K562 (cell line): ENCODE measurements around the gene IFT81. TPM values are rescaled to one million over a fixed set of nuclear protein-coding genes. Genes with fewer than 3 reads are reported as not detected.

ENCODE experiments used
- ATAC-seq: fragments of 200-7000 bp; cut with Tn5 transposase; 3 replicates; pipeline ENCODE4 v1.9.1; 2020; ENCODE audit warnings: moderate library complexity
- BruUV-seq: library from RNA; stranded (reverse); fragments of 400-500 nt; replicated peaks from 2 replicates; lab custom pipeline; 2021; lab: Mats Ljungman, UMichigan
- CTCF ChIA-PET: fragments of 300-600 bp; formaldehyde crosslinking; extraction: SDS; loops from one replicate; lab custom pipeline; 2021; ENCODE audit warnings: low intra/inter-chr PET ratio; lab: Yijun Ruan, JAX
- POLR2A ChIA-PET: fragments of 300-600, 350-650 bp; sonication (Branson Sonifier 250); formaldehyde crosslinking; extraction: SDS; loops from one replicate; lab custom pipeline; 2021; ENCODE audit warnings: antibody characterized with exemption, inconsistent platforms; lab: Yijun Ruan, JAX
- DNase-seq, 4 experiments: peaks; one replicate each; pipeline versions ENCODE4 v3.0.0 to v3.0.0-alpha.2; 2011 to 2018; ENCODE audit warnings: low spot score in 3 of 4, mixed read lengths in 3 of 4; ENCODE audit errors: extremely low read depth in 1 of 4
- FAIRE-seq: peaks from 2 replicates; lab custom pipeline; 2011; peaks lifted over from hg19 to GRCh38; lab: Jason Lieb, UNC
- H2AFZ ChIP-seq: 2 replicates; pipeline ENCODE4 v1.6.0; 2011; ENCODE audit warnings: low read depth, low read length, control low read depth, inconsistent platforms
- H3K27ac ChIP-seq: fragments of 200-600 bp; 3 replicates; pipeline ENCODE4 v1.8.0; 2011; ENCODE audit warnings: low read depth, mild to moderate bottlenecking, control low read depth, inconsistent platforms, low read length, moderate library complexity, mixed read lengths; ENCODE audit errors: extremely low read depth
- H3K27me3 ChIP-seq, 2 experiments: fragments of 300-600 bp in 1 of 2; 2 replicates in 1 of 2; 3 replicates in 1 of 2; pipeline versions ENCODE4 v1.6.0 to v1.8.0; 2011; ENCODE audit warnings: inconsistent platforms in 2 of 2, low read length in 2 of 2, mild to moderate bottlenecking in 1 of 2, mixed read lengths in 1 of 2, moderate library complexity in 1 of 2; ENCODE audit not compliant: control insufficient read depth in 2 of 2, insufficient read depth in 2 of 2
- H3K36me3 ChIP-seq: fragments of 300-600 bp; 3 replicates; pipeline ENCODE4 v1.8.0; 2011; ENCODE audit warnings: mild to moderate bottlenecking, low read length, inconsistent platforms; ENCODE audit not compliant: control insufficient read depth, insufficient read depth
- H3K4me1 ChIP-seq, 2 experiments: fragments of 200-600 bp in 1 of 2; replicated peaks in 1 of 2; 2 replicates in 1 of 2; 3 replicates in 1 of 2; pipeline versions ENCODE4 v1.5.1 to v1.8.0; 2011; ENCODE audit warnings: inconsistent platforms in 2 of 2, low read length in 2 of 2, mild to moderate bottlenecking in 1 of 2, mixed read lengths in 1 of 2, moderate library complexity in 1 of 2; ENCODE audit not compliant: control insufficient read depth in 2 of 2, insufficient read depth in 2 of 2
- H3K4me2 ChIP-seq: 2 replicates; pipeline ENCODE4 v1.6.1; 2011; ENCODE audit warnings: low read length, control low read depth, inconsistent platforms, mixed read lengths; ENCODE audit not compliant: insufficient read depth
- H3K4me3 ChIP-seq: fragments of 200-600 bp; sonication (generic), shearing (Covaris generic); 2 replicates; pipeline ENCODE4 v1.5.1; 2016; ENCODE audit warnings: control low read depth, inconsistent platforms
- H3K79me2 ChIP-seq: fragments of 200-600 bp; 3 replicates; pipeline ENCODE4 v1.8.0; 2011; ENCODE audit warnings: low read length, inconsistent platforms; ENCODE audit not compliant: control insufficient read depth, insufficient read depth
- H3K9ac ChIP-seq, 2 experiments: 2 replicates each; pipeline versions ENCODE4 v1.6.0 to v1.6.1; 2011; ENCODE audit warnings: low read depth in 2 of 2, low read length in 2 of 2, control low read depth in 1 of 2, inconsistent platforms in 1 of 2, mild to moderate bottlenecking in 1 of 2, mixed read lengths in 1 of 2; ENCODE audit not compliant: insufficient read depth in 1 of 2
- H3K9me1 ChIP-seq: one replicate; pipeline ENCODE4 v1.6.0; 2011; ENCODE audit warnings: inconsistent platforms, mild to moderate bottlenecking, low read length, moderate library complexity; ENCODE audit not compliant: control insufficient read depth, insufficient read depth
- H3K9me3 ChIP-seq: replicated peaks from 2 replicates; pipeline ENCODE4 v1.5.1; 2011; ENCODE audit warnings: low read depth, low read length, inconsistent platforms; ENCODE audit not compliant: control insufficient read depth, insufficient read depth
- H4K20me1 ChIP-seq: replicated peaks from 2 replicates; pipeline ENCODE4 v1.6.1; 2011; ENCODE audit warnings: low read length, inconsistent platforms, mixed read lengths; ENCODE audit not compliant: control insufficient read depth, insufficient read depth
- CBX2 ChIP-seq: fragments of 200-600 bp; sonication (generic); IDR thresholded peaks from one replicate; pipeline ENCODE4 v1.6.1; 2012; ENCODE audit warnings: mild to moderate bottlenecking, low read length, inconsistent platforms; ENCODE audit not compliant: insufficient read depth, poor library complexity, severe bottlenecking
- CSDE1 ChIP-seq, 2 experiments: fragments of 450-650 bp; IDR thresholded peaks; 2 replicates each; pipeline ENCODE4 v1.6.1; 2016; ENCODE audit warnings: mild to moderate bottlenecking in 1 of 2
- DMBX1 ChIP-seq: fragments of 250-450 bp; sonication (Bioruptor Pico); IDR thresholded peaks from 2 replicates; pipeline ENCODE4 v1.8.0; 2022; ENCODE audit warnings: inconsistent platforms, mild to moderate bottlenecking, moderate library complexity, borderline replicate concordance
- FOXJ2 ChIP-seq: fragments of 200-800 bp; sonication (Bioruptor generic); IDR thresholded peaks from 2 replicates; pipeline ENCODE4 v1.6.1; 2016; ENCODE audit warnings: missing genetic modification characterization, missing compliant biosample characterization
- FOXK1 ChIP-seq: sonication (generic); formaldehyde crosslinking; IDR thresholded peaks from 2 replicates; pipeline ENCODE4 v1.8.0; 2022; ENCODE audit warnings: missing genetic modification reagents, mild to moderate bottlenecking, borderline replicate concordance
- HIVEP1 ChIP-seq: fragments of 250-450 bp; sonication (Bioruptor Pico); IDR thresholded peaks from 2 replicates; pipeline ENCODE4 v1.4.0; 2020; ENCODE audit warnings: mild to moderate bottlenecking
- IFI16 ChIP-seq: fragments of 250-450 bp; sonication (Bioruptor Pico); IDR thresholded peaks from 2 replicates; pipeline ENCODE4 v2.1.2; 2022; ENCODE audit warnings: mild to moderate bottlenecking, inconsistent platforms
- JUN ChIP-seq, 2 experiments: sonication (generic) in 1 of 2; formaldehyde crosslinking in 1 of 2; IDR thresholded peaks; 2 replicates each; pipeline versions ENCODE4 v1.6.1 to v1.8.0; 2012 to 2022; ENCODE audit warnings: borderline replicate concordance in 2 of 2, mild to moderate bottlenecking in 2 of 2, improper control_type of control experiment in 1 of 2, low read depth in 1 of 2, low read length in 1 of 2, missing genetic modification reagents in 1 of 2
- JUND ChIP-seq, 2 experiments: IDR thresholded peaks; 2 replicates in 1 of 2; 3 replicates in 1 of 2; pipeline ENCODE4 v1.6.1; 2011; ENCODE audit warnings: borderline replicate concordance in 2 of 2, low read depth in 2 of 2, low read length in 2 of 2, improper control_type of control experiment in 1 of 2, missing biosample characterization in 1 of 2, missing genetic modification characterization in 1 of 2, missing genetic modification reagents in 1 of 2
- KDM2B ChIP-seq: fragments of 250-450 bp; sonication (Bioruptor Pico); IDR thresholded peaks from 2 replicates; pipeline ENCODE4 v1.8.0; 2021; ENCODE audit warnings: mild to moderate bottlenecking, moderate library complexity
- MAFG ChIP-seq: fragments of 450-650 bp; conservative IDR thresholded peaks from 2 replicates; pipeline ENCODE4 v1.6.1; 2016; ENCODE audit warnings: missing genetic modification characterization, missing compliant biosample characterization
- ZFP30 ChIP-seq: fragments of 250-450 bp; sonication (Bioruptor Pico); IDR thresholded peaks from 2 replicates; pipeline ENCODE4 v1.8.0; 2022; ENCODE audit warnings: moderate library complexity, mild to moderate bottlenecking, inconsistent platforms, borderline replicate concordance
- WGBS: fragments of 100-300 bp; shearing (Covaris generic); methylation state at CpG from one replicate; pipeline ENCODE4 v1.1.6; 2016; ENCODE audit warnings: low coverage, mixed read lengths; ENCODE audit not compliant: insufficient coverage; ENCODE audit errors: missing lambda C conversion rate; 5-methylcytosine and 5-hydroxymethylcytosine counted together
- in situ Hi-C: fragments of 300-500 bp; cut with MboI; formaldehyde crosslinking; loops from 4 replicates; pipeline ENCODE4 v1.15.0; 2018; ENCODE audit warnings: inconsistent platforms, mixed read lengths
- intact Hi-C: fragments of 100-400 bp; cut with micrococcal nuclease; formaldehyde crosslinking; loops from 2 replicates; pipeline ENCODE4 v1.14.2; 2022
- polyA plus RNA-seq, 8 experiments: library from polyadenylated mRNA; depleted of rRNA in 4 of 8; stranded (reverse) in 5 of 8; unstranded in 3 of 8; fragments of >200 nt; fragmentation: Nextera tagmentation in 2 of 8; fragmentation: Illumina TruSeq in 1 of 8; extraction: Ambion mirVana in 2 of 8; extraction: Trizol in 1 of 8; gene quantifications; 2 replicates each; pipeline versions ENCODE4 v1.2.1 to v1.2.3, GENCODE V29; 2011 to 2014; ENCODE audit warnings: inconsistent platforms in 1 of 8, missing spikeins in 1 of 8
- total RNA-seq, 7 experiments: library from RNA; depleted of rRNA in 6 of 7; stranded (reverse); fragments of >200 nt in 6 of 7; fragmentation: Illumina TruSeq in 2 of 7; extraction: Trizol in 2 of 7; gene quantifications; 2 replicates each; pipeline versions ENCODE4 v1.2.1 to v1.2.3, GENCODE V29; 2011 to 2021; ENCODE audit warnings: low replicate concordance in 1 of 7
- TF ChIP-seq, protein P1 (sequence below): fragments of 150-350 bp; IDR thresholded peaks from 2 replicates; pipeline ENCODE4 v1.6.1; 2014; ENCODE audit warnings: low read depth, mild to moderate bottlenecking, low read length, borderline replicate concordance
- TF ChIP-seq, protein P2 (sequence below), 2 experiments: fragments of 450-650 bp in 1 of 2; sonication (generic) in 1 of 2; formaldehyde crosslinking; conservative IDR thresholded peaks; 2 replicates each; pipeline versions ENCODE4 v1.4.0 to v1.8.1; 2020 to 2022; ENCODE audit warnings: mild to moderate bottlenecking in 1 of 2, missing genetic modification reagents in 1 of 2
- TF ChIP-seq, protein P3 (sequence below), 3 experiments: fragments of 200-800 bp in 1 of 3; sonication (Bioruptor generic) in 1 of 3; sonication (generic) in 1 of 3; formaldehyde crosslinking in 1 of 3; IDR thresholded peaks; 2 replicates each; pipeline versions ENCODE4 v1.6.1 to v1.8.0; 2016 to 2022; ENCODE audit warnings: mild to moderate bottlenecking in 2 of 3, missing compliant biosample characterization in 2 of 3, missing genetic modification characterization in 2 of 3, missing genetic modification reagents in 1 of 3

Gene IFT81
- total and polyA plus RNA-seq, 9 of the 15 experiments (the other 6 are each of a cell fraction or from before 2014, with no cell fraction given): 2.8 to 11.9 (median 7.9) TPM

DNA sequence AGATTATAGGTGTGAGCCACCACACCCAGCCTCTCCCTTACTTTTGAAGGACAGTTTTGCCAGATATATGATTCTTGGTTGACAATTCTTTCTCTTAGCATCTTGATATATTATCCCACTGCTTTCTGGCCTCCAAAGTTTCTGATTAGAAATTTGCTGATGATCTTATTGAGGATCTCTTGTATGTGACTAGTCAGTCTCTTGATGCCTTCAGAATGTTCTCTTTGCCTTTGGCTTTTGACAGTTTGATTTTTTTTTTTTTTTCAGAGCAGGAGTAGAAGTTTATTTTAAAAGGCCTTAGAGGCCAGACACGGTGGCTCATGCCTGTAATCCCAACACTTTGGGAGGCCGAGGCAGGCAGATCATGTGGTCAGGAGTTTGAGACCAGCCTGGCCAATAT, 32.6 kb downstream of the IFT81 start:
- Histone ChIP-seq H3K4me1 (no peaks in the 10 kb centered on the region), H2AFZ (no peak overlapping the region), H3K9me3 (no peaks in the 10 kb centered on the region), H3K27ac (no peak overlapping the region), H3K36me3 (no peaks in the 10 kb centered on the region), H3K79me2 (no peaks in the 10 kb centered on the region), H3K27me3 (no peaks in the 10 kb centered on the region), H3K4me2 (no peak overlapping the region), H3K9ac (no peak overlapping the region), H3K9me1 (no peaks in the 10 kb centered on the region), H4K20me1 (no peaks in the 10 kb centered on the region), H3K4me3 (no peak overlapping the region)
- ChIA-PET CTCF (no interaction called here), POLR2A (no interaction called here)
- ATAC-seq: no peak
- in situ Hi-C loops (no loop called here), intact Hi-C loops (no loop called here)
- BruUV-seq: no TSS peak
- no peak for TF ChIP-seq ZFP30 (CRISPR knock-in tag)
- TF ChIP-seq IFI16: no peak
- TF ChIP-seq, protein P1, sequence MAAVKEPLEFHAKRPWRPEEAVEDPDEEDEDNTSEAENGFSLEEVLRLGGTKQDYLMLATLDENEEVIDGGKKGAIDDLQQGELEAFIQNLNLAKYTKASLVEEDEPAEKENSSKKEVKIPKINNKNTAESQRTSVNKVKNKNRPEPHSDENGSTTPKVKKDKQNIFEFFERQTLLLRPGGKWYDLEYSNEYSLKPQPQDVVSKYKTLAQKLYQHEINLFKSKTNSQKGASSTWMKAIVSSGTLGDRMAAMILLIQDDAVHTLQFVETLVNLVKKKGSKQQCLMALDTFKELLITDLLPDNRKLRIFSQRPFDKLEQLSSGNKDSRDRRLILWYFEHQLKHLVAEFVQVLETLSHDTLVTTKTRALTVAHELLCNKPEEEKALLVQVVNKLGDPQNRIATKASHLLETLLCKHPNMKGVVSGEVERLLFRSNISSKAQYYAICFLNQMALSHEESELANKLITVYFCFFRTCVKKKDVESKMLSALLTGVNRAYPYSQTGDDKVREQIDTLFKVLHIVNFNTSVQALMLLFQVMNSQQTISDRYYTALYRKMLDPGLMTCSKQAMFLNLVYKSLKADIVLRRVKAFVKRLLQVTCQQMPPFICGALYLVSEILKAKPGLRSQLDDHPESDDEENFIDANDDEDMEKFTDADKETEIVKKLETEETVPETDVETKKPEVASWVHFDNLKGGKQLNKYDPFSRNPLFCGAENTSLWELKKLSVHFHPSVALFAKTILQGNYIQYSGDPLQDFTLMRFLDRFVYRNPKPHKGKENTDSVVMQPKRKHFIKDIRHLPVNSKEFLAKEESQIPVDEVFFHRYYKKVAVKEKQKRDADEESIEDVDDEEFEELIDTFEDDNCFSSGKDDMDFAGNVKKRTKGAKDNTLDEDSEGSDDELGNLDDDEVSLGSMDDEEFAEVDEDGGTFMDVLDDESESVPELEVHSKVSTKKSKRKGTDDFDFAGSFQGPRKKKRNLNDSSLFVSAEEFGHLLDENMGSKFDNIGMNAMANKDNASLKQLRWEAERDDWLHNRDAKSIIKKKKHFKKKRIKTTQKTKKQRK: no peak
- TF ChIP-seq DMBX1 (CRISPR knock-in tag): no peak
- TF ChIP-seq KDM2B: no peak
- TF ChIP-seq JUND (IDR thresholded peaks at IDR 0.05; ENCODE audit: borderline replicate concordance, low read depth, low read length): no peak
- TF ChIP-seq JUND (tag; IDR thresholded peaks at IDR 0.05; ENCODE audit: borderline replicate concordance, low read depth, low read length): no peak
- TF ChIP-seq FOXK1 (CRISPR knock-in tag): no peak
- no peak for TF ChIP-seq JUN (IDR thresholded peaks at IDR 0.05; ENCODE audit: borderline replicate concordance, low read depth, low read length)
- TF ChIP-seq JUN (CRISPR knock-in tag; IDR thresholded peaks at IDR 0.05; ENCODE audit: borderline replicate concordance): no peak
- no peak for TF ChIP-seq MAFG
- no peak for TF ChIP-seq CSDE1 (IDR thresholded peaks at IDR 0.05)
- TF ChIP-seq, protein P2, sequence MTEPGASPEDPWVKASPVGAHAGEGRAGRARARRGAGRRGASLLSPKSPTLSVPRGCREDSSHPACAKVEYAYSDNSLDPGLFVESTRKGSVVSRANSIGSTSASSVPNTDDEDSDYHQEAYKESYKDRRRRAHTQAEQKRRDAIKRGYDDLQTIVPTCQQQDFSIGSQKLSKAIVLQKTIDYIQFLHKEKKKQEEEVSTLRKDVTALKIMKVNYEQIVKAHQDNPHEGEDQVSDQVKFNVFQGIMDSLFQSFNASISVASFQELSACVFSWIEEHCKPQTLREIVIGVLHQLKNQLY (CRISPR knock-in tag; conservative IDR thresholded peaks at IDR 0.05): no peak
- no peak for TF ChIP-seq FOXJ2 (tag)
- TF ChIP-seq CBX2: no peak
- TF ChIP-seq, protein P3, sequence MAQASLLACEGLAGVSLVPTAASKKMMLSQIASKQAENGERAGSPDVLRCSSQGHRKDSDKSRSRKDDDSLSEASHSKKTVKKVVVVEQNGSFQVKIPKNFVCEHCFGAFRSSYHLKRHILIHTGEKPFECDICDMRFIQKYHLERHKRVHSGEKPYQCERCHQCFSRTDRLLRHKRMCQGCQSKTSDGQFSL (CRISPR knock-in tag; IDR thresholded peaks at IDR 0.05): no peak
- TF ChIP-seq, protein P3 (tag; IDR thresholded peaks at IDR 0.05): no peak
- TF ChIP-seq HIVEP1 (CRISPR knock-in tag): no peak
- DNase-seq: no peak
- WGBS: 58% methylated on average over 2 of the region's 2 CpGs
- no peak for FAIRE-seq
